Measurements from ENCODE around the gene ZNF383. TPM values are rescaled to one million over a fixed set of nuclear protein-coding genes. Genes with fewer than 3 reads are reported as not detected.
"Not testable (repeated sequence)": the region's sequence is repeated elsewhere in the genome, so short reads cannot be mapped to it uniquely, and the experiment has no call there.

The ZNF383 gene
- total RNA-seq = 1 to 10 TPM; 5.0 to 7.1 (median 5.2) TPM

- in situ Hi-C loops (cut with MboI; ENCODE audit: low pct_unique_long_range_greater_than_20kb in 2 of 9, low sequenced_read_pairs in 9 of 9, unreplicated experiment in 9 of 9) = no loop called here
- peak within 1 kb of the TSS; percentile 93 for H3K27ac ChIP-seq
- ATAC-seq (replicated peaks in 6 of 8) = peak; percentile 93 to 99 (median 98)
- WGBS, 10 experiments = 0 to 12% (median 0%) methylated on average over 1 to 12 of the region's 44 CpGs; no CpG with 5 or more reads in 3 of the 10 experiments
- H3K4me1 ChIP-seq (replicated peaks in 1 of 2) = peaks cover 4 to 7% of the 10 kb centered on the region in 2 donors
- peak within 1 kb of the TSS; percentile 75 to 96 (median 93) for H3K4me3 ChIP-seq
Measured at GRCh38 chr19:37217775-37218591, at the start of gene ZNF383. Gene ZNF383, plus strand, starts transcription at chr19:37218214. Its CDS starts 12,240 bp downstream, at chr19:37230454.

- Histone ChIP-seq H3K27ac (peak within 1 kb of the TSS in 1 of 2 donors; percentile 49), H3K4me1 (replicated peaks in 1 of 2) (no peaks in the 10 kb centered on the region), H3K4me3 (peak within 1 kb of the TSS; percentile 41 to 55 (median 53))
- WGBS, 10 experiments = 0 to 79% (median 8%) methylated on average over 1 to 26 of the region's 30 CpGs; no CpG with 5 or more reads in 1 of the 10 experiments
- ATAC-seq (replicated peaks in 6 of 8) = peak; percentile 80 to 100 (median 100)
- in situ Hi-C loops (cut with MboI; ENCODE audit: low pct_unique_long_range_greater_than_20kb in 2 of 9, low sequenced_read_pairs in 9 of 9, unreplicated experiment in 9 of 9) = no loop called here
Measured at GRCh38 chr19:37172368-37173366, 45.3 kb upstream of the ZNF383 start, which contains the start of gene ZNF585A. Gene ZNF585A, minus strand, starts transcription at chr19:37172695. Its CDS starts 2,785 bp downstream, at chr19:37169910.

GRCh38 chr19:37186071-37186470 lies 31.9 kb upstream of the ZNF383 start:
- in situ Hi-C loops (cut with MboI; ENCODE audit: low pct_unique_long_range_greater_than_20kb in 2 of 9, low sequenced_read_pairs in 9 of 9, unreplicated experiment in 9 of 9) = not testable (repeated sequence)

GRCh38 chr19:37195248-37195647 lies 22.8 kb upstream of the ZNF383 start:
- in situ Hi-C loops (cut with MboI; ENCODE audit: low pct_unique_long_range_greater_than_20kb in 2 of 9, low sequenced_read_pairs in 9 of 9, unreplicated experiment in 9 of 9); H3K4me3 ChIP-seq; H3K4me1 ChIP-seq (replicated peaks in 1 of 2); H3K27ac ChIP-seq; ATAC-seq (replicated peaks in 6 of 8): not testable (repeated sequence)
- 60 to 96% (median 80%) methylated on average over 1 to 4 of the region's 4 CpGs; no CpG with 5 or more reads in 1 of the 10 experiments for WGBS, 10 experiments

More at GRCh38 chr19:37186071-37186470, 31.9 kb upstream of the ZNF383 start:
- no CpG with 5 or more reads among the region's 4 CpGs for WGBS, 10 experiments
- not testable (repeated sequence) for ATAC-seq (replicated peaks in 6 of 8); H3K4me1 ChIP-seq (replicated peaks in 1 of 2); H3K4me3 ChIP-seq; H3K27ac ChIP-seq

- H3K4me1 ChIP-seq (replicated peaks in 1 of 2); ATAC-seq (replicated peaks in 6 of 8); H3K27ac ChIP-seq; in situ Hi-C loops (cut with MboI; ENCODE audit: low pct_unique_long_range_greater_than_20kb in 2 of 9, low sequenced_read_pairs in 9 of 9, unreplicated experiment in 9 of 9); H3K4me3 ChIP-seq: not testable (repeated sequence)
- 60 to 100% (median 90%) methylated on average over 1 to 3 of the region's 5 CpGs; no CpG with 5 or more reads in 7 of the 10 experiments for WGBS, 10 experiments
Measured at GRCh38 chr19:37197115-37197514, 20.9 kb upstream of the ZNF383 start.

GRCh38 chr19:37197768-37198167 lies 20.2 kb upstream of the ZNF383 start:
- in situ Hi-C loops (cut with MboI; ENCODE audit: low pct_unique_long_range_greater_than_20kb in 2 of 9, low sequenced_read_pairs in 9 of 9, unreplicated experiment in 9 of 9) = no loop called here
- no peak for ATAC-seq (replicated peaks in 6 of 8)
- WGBS, 10 experiments = 51 to 100% (median 79%) methylated on average over 1 to 2 of the region's 2 CpGs; no CpG with 5 or more reads in 1 of the 10 experiments
- Histone ChIP-seq H3K4me1 (replicated peaks in 1 of 2) (no peaks in the 10 kb centered on the region), H3K4me3 (no peak overlapping the region), H3K27ac (no peak overlapping the region)

- in situ Hi-C loops (cut with MboI; ENCODE audit: low pct_unique_long_range_greater_than_20kb in 2 of 9, low sequenced_read_pairs in 9 of 9, unreplicated experiment in 9 of 9) = no loop called here
Measured at GRCh38 chr19:37217480-37217774, 587 bp upstream of the ZNF383 start.

GRCh38 chr19:37218592-37218935 lies 550 bp downstream of the ZNF383 start:
- in situ Hi-C loops (cut with MboI; ENCODE audit: low pct_unique_long_range_greater_than_20kb in 2 of 9, low sequenced_read_pairs in 9 of 9, unreplicated experiment in 9 of 9) = no loop called here
- peak overlapping the region; percentile 75 to 96 (median 93) for H3K4me3 ChIP-seq
- H3K4me1 ChIP-seq (replicated peaks in 1 of 2) = peaks cover 4 to 7% of the 10 kb centered on the region in 2 donors
- H3K27ac ChIP-seq = peak overlapping the region; percentile 93
- 0 to 50% (median 30%) methylated on average over 1 to 5 of the region's 6 CpGs; no CpG with 5 or more reads in 3 of the 10 experiments for WGBS, 10 experiments
- ATAC-seq (replicated peaks in 6 of 8) = peak in 1 of 8 experiments; percentile 17

More at GRCh38 chr19:37217480-37217774, 587 bp upstream of the ZNF383 start:
- H3K4me1 ChIP-seq (replicated peaks in 1 of 2) = peaks cover 4 to 7% of the 10 kb centered on the region in 2 donors
- ATAC-seq (replicated peaks in 6 of 8) = no peak
- 0 to 8% (median 4%) methylated on average over 1 to 7 of the region's 7 CpGs; no CpG with 5 or more reads in 2 of the 10 experiments for WGBS, 10 experiments
- H3K27ac ChIP-seq = peak overlapping the region in 1 of 2 donors; percentile 93
- H3K4me3 ChIP-seq = peak overlapping the region; percentile 75 to 96 (median 93)

- Histone ChIP-seq H3K4me1 (replicated peaks in 1 of 2) (peaks cover 4 to 7% of the 10 kb centered on the region in 2 donors), H3K27ac (no peak overlapping the region), H3K4me3 (no peak overlapping the region)
- in situ Hi-C loops (cut with MboI; ENCODE audit: low pct_unique_long_range_greater_than_20kb in 2 of 9, low sequenced_read_pairs in 9 of 9, unreplicated experiment in 9 of 9) = no loop called here
- ATAC-seq (replicated peaks in 6 of 8) = no peak
- 79 to 100% (median 100%) methylated on average over 1 to 3 of the region's 3 CpGs for WGBS, 10 experiments
Measured at GRCh38 chr19:37220383-37220782, 2.4 kb downstream of the ZNF383 start.

- Histone ChIP-seq H3K27ac (no peak overlapping the region), H3K4me1 (replicated peaks in 1 of 2) (peaks cover 4 to 7% of the 10 kb centered on the region in 2 donors), H3K4me3 (no peak overlapping the region)
- ATAC-seq (replicated peaks in 6 of 8) = no peak
- WGBS, 10 experiments = 88 to 100% (median 100%) methylated on average over 1 to 2 of the region's 2 CpGs; no CpG with 5 or more reads in 4 of the 10 experiments
- in situ Hi-C loops (cut with MboI; ENCODE audit: low pct_unique_long_range_greater_than_20kb in 2 of 9, low sequenced_read_pairs in 9 of 9, unreplicated experiment in 9 of 9) = no loop called here
Measured at GRCh38 chr19:37221136-37221535, 3.1 kb downstream of the ZNF383 start.

GRCh38 chr19:37226248-37226647 lies 8.2 kb downstream of the ZNF383 start:
- no peak for ATAC-seq (replicated peaks in 6 of 8)
- Histone ChIP-seq H3K4me1 (replicated peaks in 1 of 2) (no peaks in the 10 kb centered on the region), H3K4me3 (no peak overlapping the region), H3K27ac (no peak overlapping the region)
- WGBS, 10 experiments = 87 to 100% (median 100%) methylated on average over 1 to 2 of the region's 2 CpGs; no CpG with 5 or more reads in 2 of the 10 experiments
- in situ Hi-C loops (cut with MboI; ENCODE audit: low pct_unique_long_range_greater_than_20kb in 2 of 9, low sequenced_read_pairs in 9 of 9, unreplicated experiment in 9 of 9) = no loop called here

GRCh38 chr19:37227996-37228395 lies 10.0 kb downstream of the ZNF383 start:
- no peak for ATAC-seq (replicated peaks in 6 of 8)
- Histone ChIP-seq H3K27ac (no peak overlapping the region), H3K4me1 (replicated peaks in 1 of 2) (no peaks in the 10 kb centered on the region), H3K4me3 (no peak overlapping the region)
- 26 to 100% (median 81%) methylated on average over 3 to 11 of the region's 12 CpGs; no CpG with 5 or more reads in 1 of the 10 experiments for WGBS, 10 experiments
- in situ Hi-C loops (cut with MboI; ENCODE audit: low pct_unique_long_range_greater_than_20kb in 2 of 9, low sequenced_read_pairs in 9 of 9, unreplicated experiment in 9 of 9) = no loop called here
